K562 (cell line): Measurements from ENCODE around the gene ZSCAN12. TPM values are rescaled to one million over a fixed set of nuclear protein-coding genes. Genes with fewer than 3 reads are reported as not detected.

Experiments used
- ATAC-seq: fragments of 200-7000 bp; cut with Tn5 transposase; 3 replicates; pipeline ENCODE4 v1.9.1; 2020; ENCODE audit warnings: moderate library complexity
- BruUV-seq: library from RNA; stranded (reverse); fragments of 400-500 nt; replicated peaks from 2 replicates; lab custom pipeline; 2021; lab: Mats Ljungman, UMichigan
- CTCF ChIA-PET: fragments of 300-600 bp; formaldehyde crosslinking; extraction: SDS; loops from one replicate; lab custom pipeline; 2021; ENCODE audit warnings: low intra/inter-chr PET ratio; lab: Yijun Ruan, JAX
- POLR2A ChIA-PET: fragments of 300-600, 350-650 bp; sonication (Branson Sonifier 250); formaldehyde crosslinking; extraction: SDS; loops from one replicate; lab custom pipeline; 2021; ENCODE audit warnings: antibody characterized with exemption, inconsistent platforms; lab: Yijun Ruan, JAX
- DNase-seq, 4 experiments: peaks; one replicate each; pipeline versions ENCODE4 v3.0.0 to v3.0.0-alpha.2; 2011 to 2018; ENCODE audit warnings: low spot score in 3 of 4, mixed read lengths in 3 of 4; ENCODE audit errors: extremely low read depth in 1 of 4
- FAIRE-seq: peaks from 2 replicates; lab custom pipeline; 2011; peaks lifted over from hg19 to GRCh38; lab: Jason Lieb, UNC
- H2AFZ ChIP-seq: 2 replicates; pipeline ENCODE4 v1.6.0; 2011; ENCODE audit warnings: low read depth, low read length, control low read depth, inconsistent platforms
- H3K27ac ChIP-seq: fragments of 200-600 bp; 3 replicates; pipeline ENCODE4 v1.8.0; 2011; ENCODE audit warnings: low read depth, mild to moderate bottlenecking, control low read depth, inconsistent platforms, low read length, moderate library complexity, mixed read lengths; ENCODE audit errors: extremely low read depth
- H3K27me3 ChIP-seq, 2 experiments: fragments of 300-600 bp in 1 of 2; 2 replicates in 1 of 2; 3 replicates in 1 of 2; pipeline versions ENCODE4 v1.6.0 to v1.8.0; 2011; ENCODE audit warnings: inconsistent platforms in 2 of 2, low read length in 2 of 2, mild to moderate bottlenecking in 1 of 2, mixed read lengths in 1 of 2, moderate library complexity in 1 of 2; ENCODE audit not compliant: control insufficient read depth in 2 of 2, insufficient read depth in 2 of 2
- H3K36me3 ChIP-seq: fragments of 300-600 bp; 3 replicates; pipeline ENCODE4 v1.8.0; 2011; ENCODE audit warnings: mild to moderate bottlenecking, low read length, inconsistent platforms; ENCODE audit not compliant: control insufficient read depth, insufficient read depth
- H3K4me1 ChIP-seq, 2 experiments: fragments of 200-600 bp in 1 of 2; replicated peaks in 1 of 2; 2 replicates in 1 of 2; 3 replicates in 1 of 2; pipeline versions ENCODE4 v1.5.1 to v1.8.0; 2011; ENCODE audit warnings: inconsistent platforms in 2 of 2, low read length in 2 of 2, mild to moderate bottlenecking in 1 of 2, mixed read lengths in 1 of 2, moderate library complexity in 1 of 2; ENCODE audit not compliant: control insufficient read depth in 2 of 2, insufficient read depth in 2 of 2
- H3K4me2 ChIP-seq: 2 replicates; pipeline ENCODE4 v1.6.1; 2011; ENCODE audit warnings: low read length, control low read depth, inconsistent platforms, mixed read lengths; ENCODE audit not compliant: insufficient read depth
- H3K4me3 ChIP-seq: fragments of 200-600 bp; sonication (generic), shearing (Covaris generic); 2 replicates; pipeline ENCODE4 v1.5.1; 2016; ENCODE audit warnings: control low read depth, inconsistent platforms
- H3K79me2 ChIP-seq: fragments of 200-600 bp; 3 replicates; pipeline ENCODE4 v1.8.0; 2011; ENCODE audit warnings: low read length, inconsistent platforms; ENCODE audit not compliant: control insufficient read depth, insufficient read depth
- H3K9ac ChIP-seq, 2 experiments: 2 replicates each; pipeline versions ENCODE4 v1.6.0 to v1.6.1; 2011; ENCODE audit warnings: low read depth in 2 of 2, low read length in 2 of 2, control low read depth in 1 of 2, inconsistent platforms in 1 of 2, mild to moderate bottlenecking in 1 of 2, mixed read lengths in 1 of 2; ENCODE audit not compliant: insufficient read depth in 1 of 2
- H3K9me1 ChIP-seq: one replicate; pipeline ENCODE4 v1.6.0; 2011; ENCODE audit warnings: inconsistent platforms, mild to moderate bottlenecking, low read length, moderate library complexity; ENCODE audit not compliant: control insufficient read depth, insufficient read depth
- H3K9me3 ChIP-seq: replicated peaks from 2 replicates; pipeline ENCODE4 v1.5.1; 2011; ENCODE audit warnings: low read depth, low read length, inconsistent platforms; ENCODE audit not compliant: control insufficient read depth, insufficient read depth
- H4K20me1 ChIP-seq: replicated peaks from 2 replicates; pipeline ENCODE4 v1.6.1; 2011; ENCODE audit warnings: low read length, inconsistent platforms, mixed read lengths; ENCODE audit not compliant: control insufficient read depth, insufficient read depth
- BDP1 ChIP-seq: IDR thresholded peaks from 3 replicates; pipeline ENCODE4 v1.6.1; 2011; ENCODE audit not compliant: insufficient read length, insufficient read depth
- CEBPB ChIP-seq: fragments of 450-650 bp; IDR thresholded peaks from 2 replicates; pipeline ENCODE4 v1.6.1; 2016; ENCODE audit warnings: missing genetic modification characterization, missing compliant biosample characterization
- CREB1 ChIP-seq, 2 experiments: sonication (generic) in 1 of 2; formaldehyde crosslinking in 1 of 2; IDR thresholded peaks; 2 replicates each; pipeline versions ENCODE4 v1.6.1 to v1.8.0; 2012 to 2022; ENCODE audit warnings: inconsistent platforms in 1 of 2, mild to moderate bottlenecking in 1 of 2, missing genetic modification reagents in 1 of 2, moderate library complexity in 1 of 2
- CREB3L1 ChIP-seq: fragments of 450-650 bp; IDR thresholded peaks from 2 replicates; pipeline ENCODE4 v1.6.1; 2014; ENCODE audit warnings: low read depth, mild to moderate bottlenecking, moderate library complexity, borderline replicate concordance
- ESRRB ChIP-seq: fragments of 250-450 bp; sonication (Bioruptor Pico); IDR thresholded peaks from 2 replicates; pipeline ENCODE4 v1.5.0; 2020; ENCODE audit warnings: mild to moderate bottlenecking, moderate library complexity, borderline replicate concordance
- GATA2 ChIP-seq: sonication (generic); formaldehyde crosslinking; IDR thresholded peaks from 2 replicates; pipeline ENCODE4 v1.4.0; 2020; ENCODE audit warnings: mild to moderate bottlenecking, missing genetic modification reagents
- GTF3C2 ChIP-seq: IDR thresholded peaks from 3 replicates; pipeline ENCODE4 v1.6.1; 2011; ENCODE audit warnings: borderline replicate concordance, mild to moderate bottlenecking, moderate library complexity; ENCODE audit not compliant: insufficient read length; ENCODE audit errors: extremely low read depth
- IRF2 ChIP-seq: sonication (generic); formaldehyde crosslinking; IDR thresholded peaks from 2 replicates; pipeline ENCODE4 v1.8.1; 2022; ENCODE audit warnings: mild to moderate bottlenecking, missing genetic modification reagents
- NFIC ChIP-seq: fragments of 450-650 bp; IDR thresholded peaks from 2 replicates; pipeline ENCODE4 v1.6.1; 2017; ENCODE audit warnings: mild to moderate bottlenecking, inconsistent platforms
- NR2C1 ChIP-seq, 2 experiments: fragments of 450-650 bp; IDR thresholded peaks; 2 replicates each; pipeline ENCODE4 v1.6.1; 2017; ENCODE audit warnings: mild to moderate bottlenecking in 2 of 2, antibody characterized with exemption in 1 of 2, inconsistent platforms in 1 of 2, missing compliant biosample characterization in 1 of 2, missing genetic modification characterization in 1 of 2
- SMARCE1 ChIP-seq: fragments of 450-650 bp; IDR thresholded peaks from 2 replicates; pipeline ENCODE4 v1.7.1; 2016; ENCODE audit warnings: mild to moderate bottlenecking
- ZNF165 ChIP-seq: fragments of 250-450 bp; sonication (Bioruptor Pico); IDR thresholded peaks from 2 replicates; pipeline ENCODE4 v1.4.0; 2020; ENCODE audit warnings: borderline replicate concordance
- in situ Hi-C: fragments of 300-500 bp; cut with MboI; formaldehyde crosslinking; loops from 4 replicates; pipeline ENCODE4 v1.15.0; 2018; ENCODE audit warnings: inconsistent platforms, mixed read lengths
- intact Hi-C: fragments of 100-400 bp; cut with micrococcal nuclease; formaldehyde crosslinking; loops from 2 replicates; pipeline ENCODE4 v1.14.2; 2022
- polyA plus RNA-seq, 8 experiments: library from polyadenylated mRNA; depleted of rRNA in 4 of 8; stranded (reverse) in 5 of 8; unstranded in 3 of 8; fragments of >200 nt; fragmentation: Nextera tagmentation in 2 of 8; fragmentation: Illumina TruSeq in 1 of 8; extraction: Ambion mirVana in 2 of 8; extraction: Trizol in 1 of 8; gene quantifications; 2 replicates each; pipeline versions ENCODE4 v1.2.1 to v1.2.3, GENCODE V29; 2011 to 2014; ENCODE audit warnings: inconsistent platforms in 1 of 8, missing spikeins in 1 of 8
- total RNA-seq, 7 experiments: library from RNA; depleted of rRNA in 6 of 7; stranded (reverse); fragments of >200 nt in 6 of 7; fragmentation: Illumina TruSeq in 2 of 7; extraction: Trizol in 2 of 7; gene quantifications; 2 replicates each; pipeline versions ENCODE4 v1.2.1 to v1.2.3, GENCODE V29; 2011 to 2021; ENCODE audit warnings: low replicate concordance in 1 of 7

ZSCAN12 gene
- total and polyA plus RNA-seq, 9 of the 15 experiments (the other 6 are each of a cell fraction or from before 2014, with no cell fraction given) = 2.5 to 19.6 (median 12.5) TPM

GRCh38 chr6:28413681-28414080 is 14.1 kb upstream of the ZSCAN12 start:
- intact Hi-C loops = no loop called here
- no peaks in the 10 kb centered on the region for H3K79me2 ChIP-seq

More at GRCh38 chr6:28413681-28414080, 14.1 kb upstream of the ZSCAN12 start:
- POLR2A ChIA-PET = no interaction called here
- FAIRE-seq (no peak), DNase-seq (no peak), ATAC-seq (no peak)
- in situ Hi-C loops = no loop called here
- Histone ChIP-seq H3K4me3 (no peak overlapping the region), H3K4me1 (peaks cover 0 to 1% of the 10 kb centered on the region in 2 experiments; a peak in 2 of 5 replicates), H3K9ac (no peak overlapping the region), H3K4me2 (no peak overlapping the region), H3K27me3 (no peaks in the 10 kb centered on the region), H3K27ac (no peak overlapping the region), H4K20me1 (no peaks in the 10 kb centered on the region), H3K9me3 (no peaks in the 10 kb centered on the region), H2AFZ (no peak overlapping the region), H3K9me1 (no peaks in the 10 kb centered on the region)
- CTCF ChIA-PET = no interaction called here
- no TSS peak for BruUV-seq
- TF ChIP-seq NR2C1 (IDR thresholded peaks at IDR 0.05) (no peak), NR2C1 (tag; IDR thresholded peaks at IDR 0.05) (no peak), CREB3L1 (peak; percentile 37; the same call in 1 of the 2 replicates), IRF2 (no peak), CEBPB (tag) (peak; percentile 25; the same call in 1 of the 2 replicates), BDP1 (no peak), ZNF165 (CRISPR knock-in tag) (no peak), NFIC (peak; percentile 62), ESRRB (CRISPR knock-in tag) (no peak), SMARCE1 (no peak), GTF3C2 (no peak), CREB1 (IDR thresholded peaks at IDR 0.05) (no peak), CREB1 (CRISPR knock-in tag; IDR thresholded peaks at IDR 0.05) (no peak), GATA2 (CRISPR knock-in tag) (no peak)
- TF ChIP-seq, all 486 proteins: peak for 3
- H3K36me3 ChIP-seq = no peaks in the 10 kb centered on the region
